ENCODE data around the gene MYOD1. TPM values are rescaled to one million over a fixed set of nuclear protein-coding genes. Genes with fewer than 3 reads are reported as not detected.

Gene MYOD1
- total RNA-seq, 4 donors from 2014 or later = not detected

DNA sequence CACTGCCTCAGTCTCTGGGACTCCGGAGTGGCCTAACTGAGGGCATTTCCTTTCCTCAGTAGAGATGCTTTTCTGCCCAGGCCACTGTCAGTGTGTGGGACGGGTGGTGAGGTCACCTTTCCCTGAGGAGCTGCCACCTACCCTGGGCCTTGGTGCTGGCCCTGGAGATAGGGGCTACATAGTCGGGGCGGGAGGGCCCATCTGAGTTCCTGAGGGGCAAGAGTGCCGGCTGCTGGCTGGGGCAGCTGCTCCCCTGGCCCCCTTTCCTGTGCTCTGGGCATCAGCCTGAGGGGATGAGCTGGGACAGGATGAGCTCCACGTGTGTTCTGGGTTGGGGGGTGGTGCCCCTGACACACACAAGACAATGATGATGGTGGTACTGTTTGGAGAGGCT is 20.6 kb downstream of the MYOD1 start:
- no peak overlapping the region for H3K4me3 ChIP-seq
- WGBS = 28% methylated on average over 2 of the region's 6 CpGs
- no peaks in the 10 kb centered on the region for H3K9me3 ChIP-seq
- TF ChIP-seq POLR2AphosphoS5 (IDR thresholded peaks at IDR 0.05) (no peak), EP300 (IDR thresholded peaks at IDR 0.05) (no peak), POLR2A (IDR thresholded peaks at IDR 0.05; ENCODE audit: low read depth) (no peak)
- TF ChIP-seq, protein P1, sequence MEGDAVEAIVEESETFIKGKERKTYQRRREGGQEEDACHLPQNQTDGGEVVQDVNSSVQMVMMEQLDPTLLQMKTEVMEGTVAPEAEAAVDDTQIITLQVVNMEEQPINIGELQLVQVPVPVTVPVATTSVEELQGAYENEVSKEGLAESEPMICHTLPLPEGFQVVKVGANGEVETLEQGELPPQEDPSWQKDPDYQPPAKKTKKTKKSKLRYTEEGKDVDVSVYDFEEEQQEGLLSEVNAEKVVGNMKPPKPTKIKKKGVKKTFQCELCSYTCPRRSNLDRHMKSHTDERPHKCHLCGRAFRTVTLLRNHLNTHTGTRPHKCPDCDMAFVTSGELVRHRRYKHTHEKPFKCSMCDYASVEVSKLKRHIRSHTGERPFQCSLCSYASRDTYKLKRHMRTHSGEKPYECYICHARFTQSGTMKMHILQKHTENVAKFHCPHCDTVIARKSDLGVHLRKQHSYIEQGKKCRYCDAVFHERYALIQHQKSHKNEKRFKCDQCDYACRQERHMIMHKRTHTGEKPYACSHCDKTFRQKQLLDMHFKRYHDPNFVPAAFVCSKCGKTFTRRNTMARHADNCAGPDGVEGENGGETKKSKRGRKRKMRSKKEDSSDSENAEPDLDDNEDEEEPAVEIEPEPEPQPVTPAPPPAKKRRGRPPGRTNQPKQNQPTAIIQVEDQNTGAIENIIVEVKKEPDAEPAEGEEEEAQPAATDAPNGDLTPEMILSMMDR (IDR thresholded peaks at IDR 0.05) = no peak
- no peak overlapping the region for H3K27ac ChIP-seq (replicated peaks in 1 of 4)
- H3K27me3 ChIP-seq = peaks cover 0 to 79% (median 33%) of the 10 kb centered on the region in 4 donors
- H3K4me1 ChIP-seq = peaks cover 4 to 17% (median 15%) of the 10 kb centered on the region in 4 donors
- DNase-seq (ENCODE audit: extremely low spot score) = no peak
- intact Hi-C loops (cut with DNase I) = no loop called here
- no peaks in the 10 kb centered on the region for H3K36me3 ChIP-seq

DNA sequence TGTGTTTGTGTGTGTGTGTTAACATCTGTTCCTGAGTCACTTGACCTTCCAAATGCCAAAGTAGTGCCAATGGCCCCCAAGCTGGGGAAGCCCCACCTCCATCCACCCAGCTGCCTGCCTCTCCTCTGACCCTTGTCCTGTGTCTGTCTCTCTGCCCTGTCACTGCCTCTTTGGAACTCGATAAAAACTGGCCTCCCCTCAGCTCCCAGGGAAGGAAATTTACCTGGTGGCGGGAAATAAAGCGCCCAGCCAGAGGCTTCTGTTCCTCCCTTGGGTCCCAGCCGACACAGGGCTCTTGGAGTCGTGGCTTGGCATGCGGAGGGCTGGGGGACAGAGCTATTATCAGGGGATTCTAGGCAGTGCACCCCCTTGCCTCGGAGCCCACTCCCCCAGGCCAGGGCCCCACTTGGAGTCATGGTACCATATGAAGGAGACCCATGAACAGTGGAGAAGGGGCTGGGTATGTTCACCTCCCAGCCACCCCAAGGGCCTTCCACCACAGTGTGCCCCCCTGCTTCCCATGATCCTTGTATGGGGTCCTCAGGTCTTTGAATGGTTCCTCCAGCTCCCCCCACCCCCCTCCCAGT is 21.4 kb downstream of the MYOD1 start:
- H3K4me1 ChIP-seq = peaks cover 0 to 9% (median 7%) of the 10 kb centered on the region in 4 donors
- H3K27me3 ChIP-seq = peaks cover 0 to 71% (median 32%) of the 10 kb centered on the region in 4 donors
- no peaks in the 10 kb centered on the region for H3K9me3 ChIP-seq
- no CpG with 5 or more reads among the region's 7 CpGs for WGBS
- no peaks in the 10 kb centered on the region for H3K36me3 ChIP-seq
- H3K27ac ChIP-seq (replicated peaks in 1 of 4) = no peak overlapping the region
- intact Hi-C loops (cut with DNase I) = no loop called here
- no peak for DNase-seq (ENCODE audit: extremely low spot score)
- no peak overlapping the region for H3K4me3 ChIP-seq
- TF ChIP-seq, protein P1 (IDR thresholded peaks at IDR 0.05) = no peak
- TF ChIP-seq POLR2AphosphoS5 (IDR thresholded peaks at IDR 0.05) (no peak), EP300 (IDR thresholded peaks at IDR 0.05) (no peak), POLR2A (IDR thresholded peaks at IDR 0.05; ENCODE audit: low read depth) (no peak)

DNA sequence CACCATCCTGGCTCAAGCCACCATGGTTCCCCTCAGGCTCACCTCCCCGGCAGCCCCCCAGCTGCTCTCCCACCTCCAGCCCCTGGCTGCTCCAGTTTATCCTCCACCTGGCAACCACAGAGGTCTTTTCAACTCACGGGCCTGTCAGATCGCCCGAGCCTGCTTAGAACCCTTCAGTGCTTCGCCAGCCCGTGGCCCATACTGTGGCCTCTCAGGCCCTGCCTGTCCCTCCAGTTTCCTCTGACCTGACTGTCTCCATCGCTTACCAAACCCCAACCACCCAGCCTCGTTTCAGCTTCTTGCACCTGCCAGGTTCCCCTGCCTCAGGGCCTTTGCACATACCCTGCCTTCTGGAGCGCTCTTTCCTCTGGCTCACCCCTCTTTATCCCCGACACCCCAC is 22.1 kb downstream of the MYOD1 start:
- H3K9me3 ChIP-seq = no peaks in the 10 kb centered on the region
- H3K27me3 ChIP-seq = peaks cover 0 to 69% (median 24%) of the 10 kb centered on the region in 4 donors
- H3K36me3 ChIP-seq = no peaks in the 10 kb centered on the region
- H3K4me3 ChIP-seq = no peak overlapping the region
- DNase-seq (ENCODE audit: extremely low spot score) = no peak
- WGBS = 95% methylated on average over 10 of the region's 10 CpGs
- no peak overlapping the region for H3K27ac ChIP-seq (replicated peaks in 1 of 4)
- intact Hi-C loops (cut with DNase I) = no loop called here
- peaks cover 0 to 1% (median under 1%) of the 10 kb centered on the region in 4 donors for H3K4me1 ChIP-seq
- TF ChIP-seq POLR2AphosphoS5 (IDR thresholded peaks at IDR 0.05) (no peak), EP300 (IDR thresholded peaks at IDR 0.05) (no peak), POLR2A (IDR thresholded peaks at IDR 0.05; ENCODE audit: low read depth) (no peak)
- TF ChIP-seq, protein P1 (IDR thresholded peaks at IDR 0.05) = no peak

- Histone ChIP-seq H3K36me3 (no peaks in the 10 kb centered on the region), H3K9me3 (no peaks in the 10 kb centered on the region), H3K27ac (replicated peaks in 1 of 4) (no peak overlapping the region), H3K4me1 (no peaks in the 10 kb centered on the region), H3K27me3 (peaks cover 0 to 68% (median 19%) of the 10 kb centered on the region in 4 donors), H3K4me3 (no peak overlapping the region)
- 77% methylated on average over 5 of the region's 5 CpGs for WGBS
- intact Hi-C loops (cut with DNase I) = no loop called here
- no peak for DNase-seq (ENCODE audit: extremely low spot score)
- TF ChIP-seq, protein P1 (IDR thresholded peaks at IDR 0.05) = no peak
- TF ChIP-seq POLR2AphosphoS5 (IDR thresholded peaks at IDR 0.05) (no peak), POLR2A (IDR thresholded peaks at IDR 0.05; ENCODE audit: low read depth) (no peak), EP300 (IDR thresholded peaks at IDR 0.05) (no peak)
Observed at GRCh38 chr11:17742019-17742418, 22.6 kb downstream of the MYOD1 start.

All from esophagus muscularis mucosa (tissue), 4 donors.